Heart left ventricle (tissue), 16 donors: ENCODE results near the gene IGFBP6. TPM values are rescaled to one million over a fixed set of nuclear protein-coding genes. Genes with fewer than 3 reads are reported as not detected.
A peak's percentile ranks its signal among the peaks of the same experiment; 100 is the strongest.
"Not testable (repeated sequence)": the region's sequence is repeated elsewhere in the genome, so short reads cannot be mapped to it uniquely, and the experiment has no call there.

Source experiments
- ATAC-seq, 4 donors: fragments of 200-7000 bp; cut with Tn5 transposase; one replicate each; pipeline ENCODE4 v1.9.1; 2020 to 2022; ENCODE audit warnings: moderate library complexity in 4 of 4, mild to moderate bottlenecking in 3 of 4, moderate number of reproducible peaks in 1 of 4
- DNase-seq, 5 donors: peaks; one replicate each; pipeline ENCODE4 v3.0.0-alpha.2; 2020
- H3K27ac ChIP-seq, 12 donors: fragments of 200-600 bp; sonication (generic) in 4 of 12; one replicate each; pipeline versions ENCODE4 v1.5.0 to v1.8.0; 2016 to 2022; ENCODE audit warnings: mild to moderate bottlenecking in 2 of 12
- H3K27me3 ChIP-seq, 9 donors: fragments of 200-600 bp; sonication (generic) in 2 of 9; one replicate each; pipeline versions ENCODE4 v1.5.1 to v1.8.0; 2016 to 2022; ENCODE audit warnings: mild to moderate bottlenecking in 3 of 9
- H3K36me3 ChIP-seq, 9 donors: fragments of 200-600 bp; sonication (generic) in 2 of 9; one replicate each; pipeline versions ENCODE4 v1.5.0 to v1.8.0; 2018 to 2022; ENCODE audit warnings: mild to moderate bottlenecking in 2 of 9
- H3K4me1 ChIP-seq, 12 donors: fragments of 200-600 bp; sonication (generic) in 4 of 12; one replicate each; pipeline versions ENCODE4 v1.5.0 to v1.8.0; 2016 to 2022; ENCODE audit warnings: mild to moderate bottlenecking in 3 of 12
- H3K4me3 ChIP-seq, 12 donors: fragments of 200-600 bp; sonication (generic) in 4 of 12; one replicate each; pipeline versions ENCODE4 v1.5.0 to v1.8.0; 2017 to 2022; ENCODE audit warnings: mild to moderate bottlenecking in 9 of 12, moderate library complexity in 4 of 12
- H3K9me3 ChIP-seq, 12 donors: fragments of 200-600 bp; sonication (generic) in 4 of 12; one replicate each; pipeline versions ENCODE4 v1.5.0 to v1.8.0; 2016 to 2022; ENCODE audit warnings: mild to moderate bottlenecking in 1 of 12
- POLR2A ChIP-seq, 2 donors: fragments of 450-650 bp; IDR thresholded peaks; one replicate each; pipeline ENCODE4 v1.6.1; 2017; ENCODE audit warnings: antibody characterized with exemption in 2 of 2, mild to moderate bottlenecking in 2 of 2, moderate library complexity in 2 of 2
- WGBS, 4 donors: extraction: QIAGEN DNeasy Blood & Tissue Kit in 2 of 4; methylation state at CpG; one replicate each; pipeline versions ENCODE4 v1.1.5 to v1.1.7; 2013 to 2018; 5-methylcytosine and 5-hydroxymethylcytosine counted together
- intact Hi-C, 10 donors: fragments of 100-400 bp; cut with DNase I; formaldehyde crosslinking; loops; one replicate each; pipeline versions ENCODE4 v1.11.1 to v1.14.2; 2022
- polyA plus RNA-seq, 2 donors: library from polyadenylated mRNA; stranded (reverse); fragments of 200-250 nt; gene quantifications; one replicate each; pipeline ENCODE4 v1.2.3, GENCODE V29; 2013
- total RNA-seq, 9 donors: library from RNA; depleted of rRNA in 2 of 9; stranded (reverse); fragments of >200 nt in 2 of 9; fragmentation: NEBNext Ultra II Directional in 3 of 9; extraction: Animal tissue kit (Norgen Biotek cat#: 25700) in 3 of 9; gene quantifications; one replicate each; pipeline versions ENCODE4 v1.1.0 to v1.2.4, GENCODE V29; 2016 to 2023
- TF ChIP-seq, protein P1 (sequence below), 12 donors: fragments of 200-600 bp; sonication (generic) in 4 of 12; IDR thresholded peaks; one replicate each; pipeline versions ENCODE4 v1.5.0 to v1.8.0; 2018 to 2022; ENCODE audit warnings: antibody characterized with exemption in 12 of 12, mild to moderate bottlenecking in 5 of 12
- donor health status: ischemic (EF 13 %, LVEDD 7.1; RV severe dilation, severe dysfunction).
- donor health status: healthy with polysubstance abuse.
- donor health status: DM: no; HTN: yes; CAD: no.
- donor health status: DM: no; HTN: no; CAD: no.
- donor health status: ischemic (EF 25% LVEDD 6.9; RV normal size, moderate dysfunction).
- donor health status: ischemic (EF 25% LVEDD 5.7; RV mildly dilated, moderate dysfunction).
- donor health status: healthy.
- donor health status: DM: yes; HTN: yes; CAD: no.
- donor health status: ischemic (EF 35%, LVEDD 5.7; RV mildly dilated, moderate dysfunction).
- donor health status: nonischemic (EF 11% LVEDD 7.7; RV severe dilation, severe dysfunction).
- donor health status: DM: yes; HTN: yes; CAD: no.
- donor health status: PGD.
- donor health status: ischemic (EF 29% LVEDD 5.4; RV normal size, mild dysfunction).
- donor health status: nonischemic (EF 23%, LVEDD 6.1; RV moderate dilation, normal function).

The IGFBP6 gene
- total and polyA plus RNA-seq, 11 donors = 18.3 to 132 (median 42.6) TPM

- Histone ChIP-seq H3K4me3 (no peak overlapping the region), H3K36me3 (no peaks in the 10 kb centered on the region), H3K27me3 (no peaks in the 10 kb centered on the region), H3K9me3 (no peaks in the 10 kb centered on the region), H3K27ac (no peak overlapping the region), H3K4me1 (peaks cover 0 to 15% (median 8%) of the 10 kb centered on the region in 12 donors)
- ATAC-seq = no peak
- intact Hi-C loops = no loop called here
- TF ChIP-seq, protein P1, sequence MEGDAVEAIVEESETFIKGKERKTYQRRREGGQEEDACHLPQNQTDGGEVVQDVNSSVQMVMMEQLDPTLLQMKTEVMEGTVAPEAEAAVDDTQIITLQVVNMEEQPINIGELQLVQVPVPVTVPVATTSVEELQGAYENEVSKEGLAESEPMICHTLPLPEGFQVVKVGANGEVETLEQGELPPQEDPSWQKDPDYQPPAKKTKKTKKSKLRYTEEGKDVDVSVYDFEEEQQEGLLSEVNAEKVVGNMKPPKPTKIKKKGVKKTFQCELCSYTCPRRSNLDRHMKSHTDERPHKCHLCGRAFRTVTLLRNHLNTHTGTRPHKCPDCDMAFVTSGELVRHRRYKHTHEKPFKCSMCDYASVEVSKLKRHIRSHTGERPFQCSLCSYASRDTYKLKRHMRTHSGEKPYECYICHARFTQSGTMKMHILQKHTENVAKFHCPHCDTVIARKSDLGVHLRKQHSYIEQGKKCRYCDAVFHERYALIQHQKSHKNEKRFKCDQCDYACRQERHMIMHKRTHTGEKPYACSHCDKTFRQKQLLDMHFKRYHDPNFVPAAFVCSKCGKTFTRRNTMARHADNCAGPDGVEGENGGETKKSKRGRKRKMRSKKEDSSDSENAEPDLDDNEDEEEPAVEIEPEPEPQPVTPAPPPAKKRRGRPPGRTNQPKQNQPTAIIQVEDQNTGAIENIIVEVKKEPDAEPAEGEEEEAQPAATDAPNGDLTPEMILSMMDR (IDR thresholded peaks at IDR 0.05) = no peak
- WGBS, 4 donors = 84 to 89% (median 85%) methylated on average over 6 of the region's 6 CpGs
- DNase-seq = no peak
These were observed 5.7 kb upstream of the IGFBP6 start for GRCh38 chr12:53091756-53092155.

DNA sequence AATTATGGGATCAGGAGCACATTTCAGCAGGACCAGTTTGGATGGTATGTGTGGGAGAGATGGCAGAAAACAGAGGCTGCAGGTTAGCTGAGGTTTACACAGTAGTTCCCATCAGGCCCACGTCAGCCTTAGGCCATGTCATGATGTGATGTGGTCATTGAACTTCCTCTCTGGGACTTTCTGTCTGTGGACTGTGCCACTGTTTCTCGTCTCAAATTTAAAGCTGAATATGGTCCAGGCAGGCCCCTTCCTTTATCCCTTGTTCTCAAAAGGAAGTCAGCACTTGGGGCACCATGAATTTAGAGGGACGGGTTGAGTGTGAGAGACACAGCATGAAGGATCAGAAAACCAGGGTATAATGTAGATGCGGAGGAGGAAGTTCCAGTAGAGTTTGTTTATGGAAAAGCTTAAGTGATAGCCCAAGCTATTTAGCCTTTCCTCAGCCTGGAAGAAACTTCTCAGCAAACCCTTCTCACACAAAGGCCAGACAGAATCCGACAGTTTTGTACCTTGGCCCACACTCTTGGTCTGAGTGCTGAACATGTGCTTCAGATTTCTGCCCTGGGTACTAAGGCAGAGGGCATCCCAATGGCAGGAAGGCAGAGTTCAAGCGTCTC, 3.6 kb upstream of the IGFBP6 start:
- H3K4me1 ChIP-seq = peaks cover 3 to 36% (median 29%) of the 10 kb centered on the region in 12 donors
- WGBS, 4 donors = 76 to 81% (median 80%) methylated on average over 6 of the region's 6 CpGs
- ATAC-seq (no peak), DNase-seq (no peak)
- no peaks in the 10 kb centered on the region for H3K27me3 ChIP-seq
- intact Hi-C loops = no loop called here
- H3K4me3 ChIP-seq = no peak overlapping the region
- H3K36me3 ChIP-seq = no peaks in the 10 kb centered on the region
- no peak for TF ChIP-seq POLR2A (IDR thresholded peaks at IDR 0.05)
- TF ChIP-seq, protein P1 (IDR thresholded peaks at IDR 0.05) = no peak
- H3K27ac ChIP-seq = peak overlapping the region in 1 of 12 donors; percentile 74
- H3K9me3 ChIP-seq = no peaks in the 10 kb centered on the region

DNA sequence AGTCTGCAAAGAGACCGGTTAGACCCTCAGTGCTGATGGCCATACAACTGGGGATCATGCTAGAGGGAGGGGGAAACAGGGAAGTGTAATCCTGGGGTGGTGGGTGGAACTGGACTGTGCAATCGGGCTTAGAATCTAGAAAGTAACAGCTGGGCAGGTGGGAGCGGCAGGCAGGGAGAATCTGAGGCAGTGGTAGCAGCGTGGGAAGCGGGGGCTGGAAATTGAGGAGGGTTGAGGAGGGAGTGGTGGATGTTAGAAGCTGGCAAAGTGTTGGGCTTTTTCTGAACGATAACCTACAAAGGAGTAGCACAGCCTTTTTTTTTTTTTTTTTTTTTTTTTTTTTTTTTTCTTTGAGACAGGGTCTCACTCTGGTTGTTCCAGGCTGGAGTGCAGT, 3.1 kb upstream of the IGFBP6 start:
- DNase-seq = no peak
- 84 to 85% (median 85%) methylated on average over 6 of the region's 6 CpGs for WGBS, 4 donors
- H3K27ac ChIP-seq = peak overlapping the region in 1 of 12 donors; percentile 74
- H3K36me3 ChIP-seq = no peaks in the 10 kb centered on the region
- H3K9me3 ChIP-seq = no peaks in the 10 kb centered on the region
- no peak for ATAC-seq
- no peaks in the 10 kb centered on the region for H3K27me3 ChIP-seq
- TF ChIP-seq POLR2A (IDR thresholded peaks at IDR 0.05) = no peak
- TF ChIP-seq, protein P1 (IDR thresholded peaks at IDR 0.05) = no peak
- intact Hi-C loops = no loop called here
- no peak overlapping the region for H3K4me3 ChIP-seq
- peaks cover 3 to 42% (median 34%) of the 10 kb centered on the region in 12 donors for H3K4me1 ChIP-seq

DNA sequence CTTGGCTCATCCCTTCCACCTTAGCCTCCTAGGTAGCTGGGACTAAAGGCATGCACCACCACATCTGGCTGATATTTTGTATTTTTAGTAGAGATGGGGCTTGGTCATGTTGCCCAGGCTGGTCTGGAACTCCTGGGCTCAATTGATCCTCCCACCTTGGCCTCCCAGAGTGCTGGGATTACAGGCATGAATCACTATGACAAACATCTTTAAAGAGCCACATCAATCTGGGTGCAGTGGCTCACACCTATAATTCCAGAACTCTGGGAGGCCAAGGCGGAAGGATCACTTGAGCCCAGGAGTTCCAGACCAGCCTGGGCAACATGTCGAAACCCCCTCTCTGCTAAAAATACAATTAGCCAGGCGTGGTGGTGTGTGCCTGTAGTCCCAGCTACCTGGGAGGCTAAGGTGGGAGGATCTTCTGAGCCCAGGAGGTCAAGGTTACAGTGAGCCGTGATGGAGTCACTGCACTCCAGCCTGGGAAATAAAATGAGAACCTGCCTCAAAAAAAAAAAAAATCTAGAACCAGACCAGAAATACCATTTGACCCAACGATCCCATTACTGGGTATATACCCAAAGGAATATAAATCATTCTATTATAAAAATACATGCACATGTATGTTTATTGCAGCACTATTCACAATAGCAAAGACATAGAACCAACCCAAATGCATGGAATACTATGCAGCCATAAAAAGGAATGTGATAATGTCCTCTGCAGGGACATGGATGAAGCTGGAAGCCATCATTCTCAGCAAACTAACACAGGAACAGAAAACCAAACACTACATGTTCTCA, 2.5 kb upstream of the IGFBP6 start:
- H3K36me3 ChIP-seq, H3K27me3 ChIP-seq, DNase-seq, H3K9me3 ChIP-seq, ATAC-seq, H3K27ac ChIP-seq, H3K4me3 ChIP-seq: not testable (repeated sequence)
- peaks cover 3 to 46% (median 34%) of the 10 kb centered on the region in 12 donors for H3K4me1 ChIP-seq
- WGBS, 4 donors = 87 to 97% (median 94%) methylated on average over 5 of the region's 5 CpGs
- intact Hi-C loops = loop anchor here in 2 of 10 donors (5.0 kb wide), 2 partner anchors 43 to 48 kb away; partner anchors contain the start of gene TNS2 (in 1 of the 2)

GRCh38 chr12:53095596-53095895, 1.9 kb upstream of the IGFBP6 start:
- not testable (repeated sequence) for H3K9me3 ChIP-seq, H3K36me3 ChIP-seq, H3K27me3 ChIP-seq, ATAC-seq, DNase-seq, H3K4me3 ChIP-seq
- intact Hi-C loops = loop anchor here in 2 of 10 donors (5.0 kb wide), 2 partner anchors 43 to 48 kb away; partner anchors contain the start of gene TNS2 (in 1 of the 2)
- peaks cover 3 to 46% (median 34%) of the 10 kb centered on the region in 12 donors for H3K4me1 ChIP-seq
- H3K27ac ChIP-seq = peak overlapping the region in 10 of 12 donors; percentile 79 to 96 (median 86)
- 96 to 98% (median 97%) methylated on average over 3 of the region's 3 CpGs for WGBS, 4 donors
